Uterus (tissue), 4 donors: ENCODE data around the gene NTRK3. TPM values are rescaled to one million over a fixed set of nuclear protein-coding genes. Genes with fewer than 3 reads are reported as not detected.
A peak's percentile ranks its signal among the peaks of the same experiment; 100 is the strongest.

Experiments used
- DNase-seq, 2 donors: peaks; one replicate each; pipeline ENCODE4 v3.0.0-alpha.2; 2019 to 2020
- H3K27ac ChIP-seq, 2 donors: fragments of 200-600 bp; sonication (generic); 1 replicate in 1 of 2; 2 replicates in 1 of 2; pipeline ENCODE4 v1.5.1; 2016 to 2018
- H3K27me3 ChIP-seq, 2 donors: fragments of 200-600 bp; sonication (generic); one replicate each; pipeline ENCODE4 v1.5.1; 2018 to 2019; ENCODE audit warnings: control low read depth in 1 of 2
- H3K36me3 ChIP-seq, 2 donors: fragments of 200-600 bp; sonication (generic); one replicate each; pipeline ENCODE4 v1.5.1; 2019; ENCODE audit warnings: control low read depth in 1 of 2
- H3K4me1 ChIP-seq, 2 donors: fragments of 200-600 bp; sonication (generic); one replicate each; pipeline ENCODE4 v1.5.1; 2018 to 2019; ENCODE audit warnings: control low read depth in 1 of 2
- H3K4me3 ChIP-seq, 2 donors: fragments of 200-600 bp; sonication (generic); 1 replicate in 1 of 2; 2 replicates in 1 of 2; pipeline ENCODE4 v1.5.1; 2018 to 2019; ENCODE audit warnings: mild to moderate bottlenecking in 1 of 2
- H3K9me3 ChIP-seq, 2 donors: fragments of 200-600 bp; sonication (generic); one replicate each; pipeline ENCODE4 v1.5.1; 2019; ENCODE audit warnings: control low read depth in 1 of 2
- POLR2A ChIP-seq, 2 donors: fragments of 450-650 bp; IDR thresholded peaks; one replicate each; pipeline ENCODE4 v1.6.1; 2016; ENCODE audit warnings: antibody characterized with exemption in 2 of 2, mild to moderate bottlenecking in 1 of 2, moderate library complexity in 1 of 2
- intact Hi-C: fragments of 100-400 bp; cut with DNase I; formaldehyde crosslinking; loops from one replicate; pipeline ENCODE4 v1.15.1; 2023; ENCODE audit warnings: low total_unique reads
- total RNA-seq, 4 donors: library from RNA; depleted of rRNA in 3 of 4; stranded (reverse); fragments of >200 nt in 3 of 4; gene quantifications; one replicate each; pipeline versions ENCODE4 v1.1.0 to v1.2.4, GENCODE V29; 2014 to 2023
- TF ChIP-seq, protein P1 (sequence below), 4 experiments: fragments of 200-600 bp in 2 of 4; fragments of 450-650 bp in 2 of 4; sonication (generic) in 2 of 4; IDR thresholded peaks; one replicate each; pipeline ENCODE4 v1.5.1; 2016 to 2019; ENCODE audit warnings: antibody characterized with exemption in 4 of 4, mild to moderate bottlenecking in 2 of 4, moderate library complexity in 1 of 4
- donor health status: DM: yes; HTN: yes; CAD: no.

Gene NTRK3
- total RNA-seq, 4 donors from 2014 or later, result 6.9 to 47.0 (median 32.5) TPM

DNA sequence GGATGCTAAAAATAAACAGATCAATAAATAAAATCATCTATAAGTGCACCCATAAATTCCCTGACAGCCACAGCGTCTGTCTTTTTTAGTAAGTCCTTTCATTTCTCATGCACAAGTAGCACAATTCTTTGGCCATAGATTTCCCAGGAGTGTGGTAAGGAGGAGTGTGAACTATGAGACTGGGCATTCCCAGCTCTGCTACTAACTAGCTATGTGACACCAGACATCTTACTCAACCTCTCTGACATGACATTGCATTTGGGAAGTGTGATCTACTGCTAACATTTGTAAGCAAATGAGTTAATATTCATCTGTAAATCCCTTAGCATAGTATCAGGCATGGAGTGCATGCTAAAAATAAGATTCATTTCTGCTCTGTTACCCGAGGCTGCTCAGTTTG is 301.7 kb downstream of the NTRK3 start:
- H3K4me3 ChIP-seq, result no peak overlapping the region
- no peaks in the 10 kb centered on the region for H3K27me3 ChIP-seq
- DNase-seq, result no peak
- H3K9me3 ChIP-seq, result no peaks in the 10 kb centered on the region
- intact Hi-C loops, result no loop called here
- TF ChIP-seq POLR2A (IDR thresholded peaks at IDR 0.05), result no peak
- TF ChIP-seq, protein P1, sequence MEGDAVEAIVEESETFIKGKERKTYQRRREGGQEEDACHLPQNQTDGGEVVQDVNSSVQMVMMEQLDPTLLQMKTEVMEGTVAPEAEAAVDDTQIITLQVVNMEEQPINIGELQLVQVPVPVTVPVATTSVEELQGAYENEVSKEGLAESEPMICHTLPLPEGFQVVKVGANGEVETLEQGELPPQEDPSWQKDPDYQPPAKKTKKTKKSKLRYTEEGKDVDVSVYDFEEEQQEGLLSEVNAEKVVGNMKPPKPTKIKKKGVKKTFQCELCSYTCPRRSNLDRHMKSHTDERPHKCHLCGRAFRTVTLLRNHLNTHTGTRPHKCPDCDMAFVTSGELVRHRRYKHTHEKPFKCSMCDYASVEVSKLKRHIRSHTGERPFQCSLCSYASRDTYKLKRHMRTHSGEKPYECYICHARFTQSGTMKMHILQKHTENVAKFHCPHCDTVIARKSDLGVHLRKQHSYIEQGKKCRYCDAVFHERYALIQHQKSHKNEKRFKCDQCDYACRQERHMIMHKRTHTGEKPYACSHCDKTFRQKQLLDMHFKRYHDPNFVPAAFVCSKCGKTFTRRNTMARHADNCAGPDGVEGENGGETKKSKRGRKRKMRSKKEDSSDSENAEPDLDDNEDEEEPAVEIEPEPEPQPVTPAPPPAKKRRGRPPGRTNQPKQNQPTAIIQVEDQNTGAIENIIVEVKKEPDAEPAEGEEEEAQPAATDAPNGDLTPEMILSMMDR (IDR thresholded peaks at IDR 0.05), result no peak
- no peaks in the 10 kb centered on the region for H3K4me1 ChIP-seq
- no peaks in the 10 kb centered on the region for H3K36me3 ChIP-seq
- no peak overlapping the region for H3K27ac ChIP-seq

DNA sequence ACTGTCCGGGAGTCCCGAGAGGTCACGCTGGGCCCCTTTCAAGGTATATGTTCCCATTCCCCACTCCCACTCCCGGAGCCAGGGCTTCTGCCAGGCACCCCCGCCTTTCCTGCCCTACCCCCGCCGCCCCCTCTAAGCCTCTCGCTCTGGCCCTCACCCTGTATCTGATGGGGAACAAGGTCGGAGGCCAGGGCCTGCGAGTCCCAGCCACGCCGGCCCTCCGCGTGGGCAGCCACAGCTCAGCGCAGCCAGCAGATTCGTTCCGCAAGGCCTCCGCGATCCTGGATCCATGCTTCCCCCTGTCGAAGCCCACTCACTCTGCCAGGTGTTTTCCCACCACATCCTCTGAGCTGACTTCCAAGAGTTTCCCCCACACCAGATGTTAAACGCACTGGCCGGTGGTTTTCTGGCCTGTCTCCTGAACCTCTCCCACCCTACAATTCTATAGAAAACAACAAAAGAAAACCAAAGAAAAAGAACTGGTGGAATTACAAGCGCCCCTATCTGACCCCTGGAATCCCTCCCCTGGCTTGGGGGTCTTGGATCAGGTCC is 303.7 kb downstream of the NTRK3 start:
- no peak for DNase-seq
- no peak overlapping the region for H3K27ac ChIP-seq
- no peaks in the 10 kb centered on the region for H3K36me3 ChIP-seq
- H3K27me3 ChIP-seq, result no peaks in the 10 kb centered on the region
- no peaks in the 10 kb centered on the region for H3K4me1 ChIP-seq
- intact Hi-C loops, result no loop called here
- no peaks in the 10 kb centered on the region for H3K9me3 ChIP-seq
- H3K4me3 ChIP-seq, result no peak overlapping the region
- TF ChIP-seq, protein P1 (IDR thresholded peaks at IDR 0.05), result no peak
- no peak for TF ChIP-seq POLR2A (IDR thresholded peaks at IDR 0.05)

DNA sequence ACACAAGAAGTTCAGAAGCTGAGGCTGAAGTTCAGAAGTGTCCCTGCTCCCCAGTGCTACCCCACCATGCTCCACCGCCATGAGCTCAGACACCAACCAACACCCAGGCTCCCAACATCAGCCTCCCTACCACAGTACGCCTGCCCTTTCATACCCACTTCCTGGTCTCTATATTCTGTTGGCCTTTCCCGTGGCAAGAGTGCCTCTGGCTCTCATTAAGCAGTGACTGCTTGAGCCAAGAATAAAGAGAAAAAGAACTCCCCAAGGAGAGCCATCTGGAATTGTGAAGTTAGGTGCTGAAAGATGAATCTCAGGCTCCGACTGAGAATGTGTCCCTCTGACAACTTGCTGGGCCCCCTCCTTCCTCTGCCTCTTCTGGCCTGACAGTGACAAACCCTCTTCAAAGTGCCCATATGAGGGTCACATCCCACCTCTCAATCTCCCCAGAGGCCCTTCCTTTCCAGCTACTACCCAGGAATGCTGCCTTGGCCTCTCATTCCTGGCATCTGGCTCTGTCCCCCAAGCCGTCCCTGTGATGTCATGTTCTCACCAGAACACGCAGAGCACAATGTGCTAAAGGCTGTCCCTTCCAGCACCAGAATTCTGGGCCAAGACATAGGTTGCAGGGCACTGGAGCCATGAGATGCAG is 306.8 kb downstream of the NTRK3 start:
- Histone ChIP-seq H3K9me3 (no peaks in the 10 kb centered on the region), H3K4me3 (no peak overlapping the region), H3K4me1 (no peaks in the 10 kb centered on the region), H3K27ac (peak overlapping the region; percentile 64 to 70), H3K36me3 (no peaks in the 10 kb centered on the region), H3K27me3 (no peaks in the 10 kb centered on the region)
- no peak for TF ChIP-seq POLR2A (IDR thresholded peaks at IDR 0.05)
- TF ChIP-seq, protein P1 (IDR thresholded peaks at IDR 0.05), result no peak
- intact Hi-C loops, result no loop called here
- no peak for DNase-seq

DNA sequence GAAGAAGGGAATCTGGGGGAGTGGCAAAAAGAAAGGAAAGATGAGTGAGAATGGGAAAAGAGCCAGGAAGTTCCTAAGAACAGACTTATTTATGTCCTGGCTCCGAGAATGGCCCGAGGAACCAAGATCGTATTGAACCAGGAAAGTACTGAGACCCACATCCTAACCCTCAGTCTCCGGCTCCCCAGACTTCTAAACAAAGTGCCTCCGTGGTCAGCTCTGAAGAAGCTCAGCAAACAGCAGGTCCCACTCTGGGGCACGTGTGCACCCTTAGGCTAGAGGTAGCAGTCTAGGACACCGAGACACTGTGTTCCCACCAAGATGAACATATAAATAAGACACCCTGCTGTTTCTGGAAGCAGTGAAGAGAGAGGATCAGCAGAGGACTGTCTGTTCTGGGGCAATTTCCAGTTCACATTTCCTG is 307.4 kb downstream of the NTRK3 start:
- no peaks in the 10 kb centered on the region for H3K27me3 ChIP-seq
- intact Hi-C loops, result no loop called here
- H3K36me3 ChIP-seq, result no peaks in the 10 kb centered on the region
- peak overlapping the region; percentile 64 to 70 for H3K27ac ChIP-seq
- H3K4me3 ChIP-seq, result no peak overlapping the region
- peak; percentile 37 to 45 for DNase-seq
- no peak for TF ChIP-seq POLR2A (IDR thresholded peaks at IDR 0.05)
- TF ChIP-seq, protein P1 (IDR thresholded peaks at IDR 0.05), result no peak
- no peaks in the 10 kb centered on the region for H3K9me3 ChIP-seq
- peaks cover 0 to under 1% of the 10 kb centered on the region in 2 donors for H3K4me1 ChIP-seq

DNA sequence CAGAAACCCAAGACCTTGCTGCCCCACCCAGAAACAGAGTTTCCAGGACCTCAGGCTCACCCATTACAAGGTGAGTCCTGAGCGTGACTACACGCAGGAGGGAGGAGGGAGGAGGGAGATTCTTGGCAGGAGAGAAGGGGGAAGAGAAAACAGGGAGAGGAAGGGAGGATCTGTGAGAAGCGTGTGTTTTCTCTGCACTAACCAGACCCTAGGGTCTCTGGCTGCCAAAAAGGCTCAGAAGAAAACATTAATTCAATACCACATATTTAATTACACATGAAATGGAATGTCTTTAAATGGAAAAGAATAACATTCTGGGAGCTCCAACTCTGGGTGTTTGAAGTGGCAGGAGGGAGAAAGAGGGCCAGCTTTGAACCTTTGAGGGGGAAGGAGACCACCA is 309.0 kb downstream of the NTRK3 start:
- Histone ChIP-seq H3K4me3 (no peak overlapping the region), H3K36me3 (no peaks in the 10 kb centered on the region), H3K27me3 (no peaks in the 10 kb centered on the region), H3K4me1 (peaks cover 4 to 12% of the 10 kb centered on the region in 2 donors), H3K27ac (peak overlapping the region; percentile 39 to 70), H3K9me3 (no peaks in the 10 kb centered on the region)
- DNase-seq, result no peak
- intact Hi-C loops, result no loop called here
- no peak for TF ChIP-seq POLR2A (IDR thresholded peaks at IDR 0.05)
- TF ChIP-seq, protein P1 (IDR thresholded peaks at IDR 0.05), result no peak
